ENCODE results near the gene SURF4. TPM values are rescaled to one million over a fixed set of nuclear protein-coding genes. Genes with fewer than 3 reads are reported as not detected.

SURF4 gene
- total and polyA plus RNA-seq, 2 of the 13 experiments (the other 11 are each of a cell fraction or from before 2014, with no cell fraction given): 220 to 265 TPM

DNA sequence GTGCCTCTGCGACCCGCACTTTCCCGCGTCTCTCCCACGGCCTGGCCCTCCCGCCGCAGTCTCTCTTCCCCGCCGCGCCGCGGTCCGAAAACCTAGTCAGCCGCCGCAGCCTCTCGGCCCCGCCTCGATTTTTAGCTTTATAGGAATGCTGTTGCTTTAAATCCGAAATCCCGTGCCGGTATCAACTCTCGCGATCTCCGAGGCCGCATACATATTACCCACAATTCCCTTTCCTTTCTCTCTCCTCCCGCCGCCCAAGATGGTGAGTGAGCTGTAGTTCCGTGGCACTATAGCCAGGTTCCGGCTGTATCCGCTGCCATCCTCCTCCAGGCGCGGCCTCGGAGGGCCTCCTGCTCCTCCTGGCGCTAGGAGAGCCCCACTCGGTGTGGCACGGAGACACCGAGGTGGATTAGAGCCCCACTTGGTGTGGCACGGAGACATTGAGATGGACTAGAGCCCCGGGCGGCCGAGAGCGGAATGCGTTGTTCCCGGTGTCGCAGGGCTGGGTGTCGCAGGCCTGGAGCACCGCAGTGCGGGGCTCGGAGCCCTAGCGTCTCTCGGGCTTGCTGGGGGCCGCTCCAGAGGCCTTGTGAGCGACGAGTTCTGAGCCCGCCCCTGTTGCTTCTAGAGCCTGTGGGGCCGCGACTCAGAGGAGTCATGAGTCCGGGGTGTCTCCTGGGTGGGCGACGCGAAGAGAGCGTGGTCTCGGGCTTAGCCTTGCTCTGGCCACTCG, 27.7 kb downstream of the SURF4 start, which contains the start of the genes MED22 and RPL7A (continued):
- TF ChIP-seq, protein P1, sequence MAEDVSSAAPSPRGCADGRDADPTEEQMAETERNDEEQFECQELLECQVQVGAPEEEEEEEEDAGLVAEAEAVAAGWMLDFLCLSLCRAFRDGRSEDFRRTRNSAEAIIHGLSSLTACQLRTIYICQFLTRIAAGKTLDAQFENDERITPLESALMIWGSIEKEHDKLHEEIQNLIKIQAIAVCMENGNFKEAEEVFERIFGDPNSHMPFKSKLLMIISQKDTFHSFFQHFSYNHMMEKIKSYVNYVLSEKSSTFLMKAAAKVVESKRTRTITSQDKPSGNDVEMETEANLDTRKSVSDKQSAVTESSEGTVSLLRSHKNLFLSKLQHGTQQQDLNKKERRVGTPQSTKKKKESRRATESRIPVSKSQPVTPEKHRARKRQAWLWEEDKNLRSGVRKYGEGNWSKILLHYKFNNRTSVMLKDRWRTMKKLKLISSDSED (CRISPR knock-in tag; IDR thresholded peaks at IDR 0.05): no peak
- TF ChIP-seq RNF2 (conservative IDR thresholded peaks at IDR 0.05; ENCODE audit: low read depth): no peak
- TF ChIP-seq, protein P2, sequence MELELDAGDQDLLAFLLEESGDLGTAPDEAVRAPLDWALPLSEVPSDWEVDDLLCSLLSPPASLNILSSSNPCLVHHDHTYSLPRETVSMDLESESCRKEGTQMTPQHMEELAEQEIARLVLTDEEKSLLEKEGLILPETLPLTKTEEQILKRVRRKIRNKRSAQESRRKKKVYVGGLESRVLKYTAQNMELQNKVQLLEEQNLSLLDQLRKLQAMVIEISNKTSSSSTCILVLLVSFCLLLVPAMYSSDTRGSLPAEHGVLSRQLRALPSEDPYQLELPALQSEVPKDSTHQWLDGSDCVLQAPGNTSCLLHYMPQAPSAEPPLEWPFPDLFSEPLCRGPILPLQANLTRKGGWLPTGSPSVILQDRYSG (CRISPR knock-in tag; IDR thresholded peaks at IDR 0.05): no peak
- peak; percentile 27; the same call in 1 of the 2 replicates for TF ChIP-seq SAFB2 (CRISPR knock-in tag; IDR thresholded peaks at IDR 0.05; ENCODE audit: borderline replicate concordance, low read depth)
- no peak for TF ChIP-seq JARID2 (CRISPR knock-in tag; IDR thresholded peaks at IDR 0.05; ENCODE audit: insufficient replicate concordance)
- TF ChIP-seq, protein P3, sequence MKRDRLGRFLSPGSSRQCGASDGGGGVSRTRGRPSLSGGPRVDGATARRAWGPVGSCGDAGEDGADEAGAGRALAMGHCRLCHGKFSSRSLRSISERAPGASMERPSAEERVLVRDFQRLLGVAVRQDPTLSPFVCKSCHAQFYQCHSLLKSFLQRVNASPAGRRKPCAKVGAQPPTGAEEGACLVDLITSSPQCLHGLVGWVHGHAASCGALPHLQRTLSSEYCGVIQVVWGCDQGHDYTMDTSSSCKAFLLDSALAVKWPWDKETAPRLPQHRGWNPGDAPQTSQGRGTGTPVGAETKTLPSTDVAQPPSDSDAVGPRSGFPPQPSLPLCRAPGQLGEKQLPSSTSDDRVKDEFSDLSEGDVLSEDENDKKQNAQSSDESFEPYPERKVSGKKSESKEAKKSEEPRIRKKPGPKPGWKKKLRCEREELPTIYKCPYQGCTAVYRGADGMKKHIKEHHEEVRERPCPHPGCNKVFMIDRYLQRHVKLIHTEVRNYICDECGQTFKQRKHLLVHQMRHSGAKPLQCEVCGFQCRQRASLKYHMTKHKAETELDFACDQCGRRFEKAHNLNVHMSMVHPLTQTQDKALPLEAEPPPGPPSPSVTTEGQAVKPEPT (CRISPR knock-in tag; IDR thresholded peaks at IDR 0.05; ENCODE audit: low read depth): peak; percentile 57; the same call in 1 of the 2 replicates
- TF ChIP-seq YEATS2 (CRISPR knock-in tag; IDR thresholded peaks at IDR 0.05; ENCODE audit: borderline replicate concordance): peak; percentile 100
- peak; percentile 100 for TF ChIP-seq SPEN (CRISPR knock-in tag; IDR thresholded peaks at IDR 0.05; ENCODE audit: low read depth)
- TF ChIP-seq RBM39 (IDR thresholded peaks at IDR 0.05; ENCODE audit: low read depth, low read length, poor library complexity, severe bottlenecking): peak; percentile 77
- TF ChIP-seq RAD51 (IDR thresholded peaks at IDR 0.05; ENCODE audit: borderline replicate concordance): no peak
- peak; percentile 83; the same call in 1 of the 2 replicates for TF ChIP-seq ZKSCAN8 (CRISPR knock-in tag; IDR thresholded peaks at IDR 0.05; ENCODE audit: borderline replicate concordance)
- no peak for TF ChIP-seq ZNF34 (CRISPR knock-in tag; IDR thresholded peaks at IDR 0.05; ENCODE audit: borderline replicate concordance)
- TF ChIP-seq SAP130 (CRISPR knock-in tag; IDR thresholded peaks at IDR 0.05; ENCODE audit: low read depth): peak; percentile 83
- peak; percentile 59 for TF ChIP-seq ELF1 (CRISPR knock-in tag; IDR thresholded peaks at IDR 0.05)
- no peak for TF ChIP-seq SSRP1 (CRISPR knock-in tag; IDR thresholded peaks at IDR 0.05)
- TF ChIP-seq ARID2 (CRISPR knock-in tag; IDR thresholded peaks at IDR 0.05; ENCODE audit: borderline replicate concordance): no peak
- peak; percentile 95; the same call in 1 of the 2 replicates for TF ChIP-seq ARNT2 (CRISPR knock-in tag; IDR thresholded peaks at IDR 0.05; ENCODE audit: low read depth)
- TF ChIP-seq, protein P4, sequence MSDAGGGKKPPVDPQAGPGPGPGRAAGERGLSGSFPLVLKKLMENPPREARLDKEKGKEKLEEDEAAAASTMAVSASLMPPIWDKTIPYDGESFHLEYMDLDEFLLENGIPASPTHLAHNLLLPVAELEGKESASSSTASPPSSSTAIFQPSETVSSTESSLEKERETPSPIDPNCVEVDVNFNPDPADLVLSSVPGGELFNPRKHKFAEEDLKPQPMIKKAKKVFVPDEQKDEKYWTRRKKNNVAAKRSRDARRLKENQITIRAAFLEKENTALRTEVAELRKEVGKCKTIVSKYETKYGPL (CRISPR knock-in tag; IDR thresholded peaks at IDR 0.05): no peak
- TF ChIP-seq, protein P5, sequence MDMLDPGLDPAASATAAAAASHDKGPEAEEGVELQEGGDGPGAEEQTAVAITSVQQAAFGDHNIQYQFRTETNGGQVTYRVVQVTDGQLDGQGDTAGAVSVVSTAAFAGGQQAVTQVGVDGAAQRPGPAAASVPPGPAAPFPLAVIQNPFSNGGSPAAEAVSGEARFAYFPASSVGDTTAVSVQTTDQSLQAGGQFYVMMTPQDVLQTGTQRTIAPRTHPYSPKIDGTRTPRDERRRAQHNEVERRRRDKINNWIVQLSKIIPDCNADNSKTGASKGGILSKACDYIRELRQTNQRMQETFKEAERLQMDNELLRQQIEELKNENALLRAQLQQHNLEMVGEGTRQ (IDR thresholded peaks at IDR 0.05; ENCODE audit: low read depth, low read length): no peak
- TF ChIP-seq, protein P5 (CRISPR knock-in tag; IDR thresholded peaks at IDR 0.05; ENCODE audit: borderline replicate concordance): no peak
- TF ChIP-seq GATAD1 (CRISPR knock-in tag; IDR thresholded peaks at IDR 0.05): peak; percentile 87
- peak; percentile 99 for TF ChIP-seq AGO2 (optimal IDR thresholded peaks at IDR 0.05; ENCODE audit: low read depth, low read length)
- TF ChIP-seq PTBP1 (IDR thresholded peaks at IDR 0.05; ENCODE audit: low read depth, low read length, poor library complexity, severe bottlenecking): peak; percentile 44
